ENCODE measurements around the gene CTDP1. TPM values are rescaled to one million over a fixed set of nuclear protein-coding genes. Genes with fewer than 3 reads are reported as not detected.
"Not testable (repeated sequence)": the region's sequence is repeated elsewhere in the genome, so short reads cannot be mapped to it uniquely, and the experiment has no call there.

Gene CTDP1
- total RNA-seq, 1 donor from 2014 or later, result 34.8 TPM

DNA sequence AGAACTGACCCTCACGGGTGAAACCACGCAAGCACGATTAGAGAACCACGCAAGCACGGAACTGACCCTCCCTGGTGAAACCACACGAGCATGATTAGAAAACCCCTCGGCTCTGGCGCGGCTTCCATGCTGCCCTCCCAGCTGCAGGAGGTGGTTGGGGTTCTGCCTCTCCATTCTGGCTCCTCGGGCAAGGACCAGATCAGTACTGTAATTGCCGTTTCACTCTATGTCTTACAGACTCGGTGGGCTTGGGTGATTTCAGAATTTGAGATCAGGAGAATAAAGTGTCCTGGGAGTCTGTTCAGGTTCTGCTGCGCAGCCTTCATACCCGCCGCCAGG, 59.8 kb downstream of the CTDP1 start:
- Mint-ChIP-seq H3K36me3 (ENCODE audit: unreplicated experiment) (peaks cover 30% of the 10 kb centered on the region), H3K4me1 (ENCODE audit: low read depth, unreplicated experiment) (no peaks in the 10 kb centered on the region), H3K4me3 (ENCODE audit: unreplicated experiment) (no peak overlapping the region), H3K27ac (ENCODE audit: unreplicated experiment) (no peak overlapping the region), H3K27me3 (ENCODE audit: unreplicated experiment) (peaks cover 5% of the 10 kb centered on the region), H3K9me3 (ENCODE audit: unreplicated experiment) (peaks cover 12% of the 10 kb centered on the region)
- DNase-seq, result no peak
- TF ChIP-seq, protein P1, sequence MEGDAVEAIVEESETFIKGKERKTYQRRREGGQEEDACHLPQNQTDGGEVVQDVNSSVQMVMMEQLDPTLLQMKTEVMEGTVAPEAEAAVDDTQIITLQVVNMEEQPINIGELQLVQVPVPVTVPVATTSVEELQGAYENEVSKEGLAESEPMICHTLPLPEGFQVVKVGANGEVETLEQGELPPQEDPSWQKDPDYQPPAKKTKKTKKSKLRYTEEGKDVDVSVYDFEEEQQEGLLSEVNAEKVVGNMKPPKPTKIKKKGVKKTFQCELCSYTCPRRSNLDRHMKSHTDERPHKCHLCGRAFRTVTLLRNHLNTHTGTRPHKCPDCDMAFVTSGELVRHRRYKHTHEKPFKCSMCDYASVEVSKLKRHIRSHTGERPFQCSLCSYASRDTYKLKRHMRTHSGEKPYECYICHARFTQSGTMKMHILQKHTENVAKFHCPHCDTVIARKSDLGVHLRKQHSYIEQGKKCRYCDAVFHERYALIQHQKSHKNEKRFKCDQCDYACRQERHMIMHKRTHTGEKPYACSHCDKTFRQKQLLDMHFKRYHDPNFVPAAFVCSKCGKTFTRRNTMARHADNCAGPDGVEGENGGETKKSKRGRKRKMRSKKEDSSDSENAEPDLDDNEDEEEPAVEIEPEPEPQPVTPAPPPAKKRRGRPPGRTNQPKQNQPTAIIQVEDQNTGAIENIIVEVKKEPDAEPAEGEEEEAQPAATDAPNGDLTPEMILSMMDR (IDR thresholded peaks at IDR 0.05; ENCODE audit: partially characterized antibody, unreplicated experiment), result no peak

DNA sequence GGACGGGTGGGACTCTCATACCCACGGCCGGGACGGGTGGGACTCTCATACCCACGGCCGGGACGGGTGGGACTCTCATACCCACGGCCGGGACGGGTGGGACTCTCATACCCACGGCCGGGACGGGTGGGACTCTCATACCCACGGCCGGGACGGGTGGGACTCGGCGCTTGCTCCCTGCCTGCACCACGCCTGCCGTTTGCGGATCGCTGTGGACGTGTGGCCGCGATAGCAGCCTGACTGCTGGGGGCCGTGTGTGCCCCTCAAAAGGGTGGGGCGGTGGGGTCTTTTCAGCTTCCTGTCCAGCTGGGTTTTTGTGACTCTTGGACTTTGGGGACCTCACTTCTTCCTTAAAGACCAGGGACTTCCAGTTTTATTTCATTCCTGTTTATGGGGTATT, 60.4 kb downstream of the CTDP1 start:
- H3K4me3 Mint-ChIP-seq (ENCODE audit: unreplicated experiment); DNase-seq; H3K27ac Mint-ChIP-seq (ENCODE audit: unreplicated experiment); H3K4me1 Mint-ChIP-seq (ENCODE audit: low read depth, unreplicated experiment); H3K27me3 Mint-ChIP-seq (ENCODE audit: unreplicated experiment): not testable (repeated sequence)
- Mint-ChIP-seq H3K36me3 (ENCODE audit: unreplicated experiment) (peaks cover 30% of the 10 kb centered on the region), H3K9me3 (ENCODE audit: unreplicated experiment) (peaks cover 12% of the 10 kb centered on the region)

DNA sequence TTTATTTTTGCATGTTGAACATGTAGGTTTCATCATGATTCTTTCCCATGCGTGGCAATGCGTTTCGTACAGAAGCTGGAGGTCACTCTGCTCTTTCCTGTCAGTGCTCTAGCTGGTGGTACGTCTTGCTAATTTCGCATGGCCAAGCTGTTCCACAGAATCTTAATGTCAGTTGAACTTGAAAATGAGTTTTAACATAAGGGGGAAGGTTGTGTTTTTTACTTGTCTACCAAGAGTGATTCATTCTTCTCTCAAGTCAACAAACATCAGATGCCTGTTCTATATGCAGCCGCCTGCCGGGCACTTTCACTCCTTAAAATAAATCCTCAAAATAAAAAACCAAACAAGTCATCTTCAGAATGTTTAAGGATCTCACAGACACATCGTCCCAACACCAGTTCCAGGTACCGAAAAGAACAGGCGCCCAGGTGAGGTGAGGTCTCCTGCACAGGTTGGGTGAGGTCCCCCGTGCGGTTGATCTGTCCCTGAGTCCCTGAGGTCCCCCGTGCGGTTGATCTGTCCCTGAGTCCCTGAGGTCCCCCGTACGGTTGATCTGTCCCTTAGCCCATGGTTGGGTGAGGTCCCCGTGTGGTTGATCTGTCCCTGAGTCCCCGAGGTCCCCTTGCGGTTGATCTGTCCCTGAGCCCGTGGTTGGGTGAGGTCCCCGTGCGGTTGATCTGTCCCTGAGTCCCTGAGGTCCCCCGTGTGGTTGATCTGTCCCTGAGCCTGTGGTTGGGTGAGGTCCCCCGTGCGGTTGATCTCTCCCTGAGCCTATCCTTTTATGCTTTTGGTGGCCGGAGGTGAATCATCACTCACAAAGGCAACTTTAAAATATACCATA, 61.1 kb downstream of the CTDP1 start:
- Mint-ChIP-seq H3K36me3 (ENCODE audit: unreplicated experiment) (peaks cover 30% of the 10 kb centered on the region), H3K27ac (ENCODE audit: unreplicated experiment) (no peak overlapping the region), H3K4me1 (ENCODE audit: low read depth, unreplicated experiment) (no peaks in the 10 kb centered on the region), H3K27me3 (ENCODE audit: unreplicated experiment) (peaks cover 7% of the 10 kb centered on the region), H3K4me3 (ENCODE audit: unreplicated experiment) (no peak overlapping the region), H3K9me3 (ENCODE audit: unreplicated experiment) (peaks cover 12% of the 10 kb centered on the region)
- peak; percentile 0 for DNase-seq
- TF ChIP-seq, protein P1 (IDR thresholded peaks at IDR 0.05; ENCODE audit: partially characterized antibody, unreplicated experiment), result no peak

DNA sequence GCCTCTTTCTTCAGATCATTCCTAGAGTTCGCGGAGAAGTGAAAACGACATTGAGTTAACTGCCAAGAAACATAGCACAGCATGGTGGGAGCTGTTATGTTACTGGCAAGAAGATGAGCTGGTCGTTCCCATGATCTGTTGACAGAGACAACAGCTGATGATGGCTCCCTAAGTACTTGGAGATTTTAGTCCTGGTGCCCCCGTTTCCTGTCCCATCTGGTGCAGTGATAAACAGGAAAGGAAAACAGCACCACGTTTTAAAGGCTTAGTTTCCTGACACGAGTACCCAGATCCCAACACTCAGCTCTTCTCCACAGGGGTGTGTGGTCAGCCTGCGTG, 61.7 kb downstream of the CTDP1 start:
- Mint-ChIP-seq H3K4me1 (ENCODE audit: low read depth, unreplicated experiment) (no peaks in the 10 kb centered on the region), H3K9me3 (ENCODE audit: unreplicated experiment) (peaks cover 14% of the 10 kb centered on the region), H3K27ac (ENCODE audit: unreplicated experiment) (no peak overlapping the region), H3K36me3 (ENCODE audit: unreplicated experiment) (peaks cover 30% of the 10 kb centered on the region), H3K27me3 (ENCODE audit: unreplicated experiment) (peaks cover 7% of the 10 kb centered on the region), H3K4me3 (ENCODE audit: unreplicated experiment) (no peak overlapping the region)
- peak; percentile 2 for DNase-seq
- TF ChIP-seq, protein P1 (IDR thresholded peaks at IDR 0.05; ENCODE audit: partially characterized antibody, unreplicated experiment), result no peak

DNA sequence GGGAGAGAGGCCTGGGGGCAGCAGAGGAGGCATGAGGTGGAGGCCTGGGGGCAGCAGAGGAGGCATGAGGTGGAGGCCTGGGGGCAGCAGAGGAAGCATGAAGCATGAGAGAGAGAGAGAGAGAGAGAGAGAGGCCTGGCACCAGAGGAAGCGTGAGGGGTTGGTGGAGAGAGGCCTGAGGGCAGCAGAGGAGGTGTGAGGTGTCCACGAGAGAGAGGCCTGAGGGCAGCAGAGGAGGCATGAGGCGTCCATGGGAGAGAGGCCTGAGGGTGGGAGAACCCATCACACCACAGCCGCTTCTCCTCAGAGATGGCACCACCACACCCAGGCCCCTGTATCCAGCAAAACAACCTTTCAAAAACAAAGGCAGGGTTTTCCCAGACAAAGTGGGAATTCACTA, 62.5 kb downstream of the CTDP1 start:
- peaks cover 28% of the 10 kb centered on the region for H3K36me3 Mint-ChIP-seq (ENCODE audit: unreplicated experiment)
- TF ChIP-seq, protein P1 (IDR thresholded peaks at IDR 0.05; ENCODE audit: partially characterized antibody, unreplicated experiment), result no peak
- H3K27me3 Mint-ChIP-seq (ENCODE audit: unreplicated experiment), result peaks cover 7% of the 10 kb centered on the region
- DNase-seq, result no peak
- H3K27ac Mint-ChIP-seq (ENCODE audit: unreplicated experiment), result no peak overlapping the region
- no peak overlapping the region for H3K4me3 Mint-ChIP-seq (ENCODE audit: unreplicated experiment)
- H3K9me3 Mint-ChIP-seq (ENCODE audit: unreplicated experiment), result peaks cover 11% of the 10 kb centered on the region
- no peaks in the 10 kb centered on the region for H3K4me1 Mint-ChIP-seq (ENCODE audit: low read depth, unreplicated experiment)

Measured in glutamatergic neuron (in vitro differentiated cells).